ENCODE measurements around the gene ARAP2.

GRCh38 chr4:36029951-36030350, 214.4 kb downstream of the ARAP2 start:
- TF ChIP-seq CTCF (conservative IDR thresholded peaks at IDR 0.05; ENCODE audit: low read length) (no peak), EZH2phosphoT487 (IDR thresholded peaks at IDR 0.05; ENCODE audit: borderline replicate concordance, low read depth, low read length) (no peak)
